ENCODE measurements around the gene HOXA3. TPM values are rescaled to one million over a fixed set of nuclear protein-coding genes. Genes with fewer than 3 reads are reported as not detected.
A peak's percentile ranks its signal among the peaks of the same experiment; 100 is the strongest.

Gene HOXA3
- total RNA-seq, 1 experiment from 2014 or later, result not detected

GRCh38 chr7:27171637-27172314 lies 19.4 kb upstream of the HOXA3 start:
- no peaks in the 10 kb centered on the region for H3K79me1 ChIP-seq (ENCODE audit: insufficient read depth, low read depth, low read length, poor library complexity, severe bottlenecking)
- no peaks in the 10 kb centered on the region for H3K9me3 ChIP-seq (ENCODE audit: control insufficient read depth, low read depth, low read length)
- no peak overlapping the region for H3K9ac ChIP-seq (ENCODE audit: extremely low read depth, insufficient read length, low read length)
- no peaks in the 10 kb centered on the region for H3K4me1 ChIP-seq (ENCODE audit: insufficient read depth, low read length)
- H3K9me3 Mint-ChIP-seq, result peaks cover 6 to 23% of the 10 kb centered on the region in 2 experiments
- peak overlapping the region in 1 of 3 experiments; percentile 68; a peak in 1 of 7 replicates for H3K27ac Mint-ChIP-seq
- no peaks in the 10 kb centered on the region for H3K79me2 ChIP-seq (ENCODE audit: insufficient read depth, low read length)
- no peak overlapping the region for H3K27ac ChIP-seq (ENCODE audit: insufficient read length, low read depth, low read length)
- H4K91ac ChIP-seq (ENCODE audit: insufficient read length, low read depth, low read length), result no peak overlapping the region
- H3K27me3 ChIP-seq (ENCODE audit: insufficient read depth, low read length), result peaks cover 97% of the 10 kb centered on the region
- H2BK5ac ChIP-seq (ENCODE audit: insufficient read length, low read length), result no peak overlapping the region
- H4K8ac ChIP-seq (replicated peaks; ENCODE audit: insufficient read length, low read depth, low read length), result no peak overlapping the region
- H4K5ac ChIP-seq (ENCODE audit: insufficient read length, low read depth, low read length), result no peak overlapping the region
- no CpG with 5 or more reads among the region's 30 CpGs for WGBS (ENCODE audit: extremely low coverage, insufficient read length, low lambda C conversion rate)
- no peaks in the 10 kb centered on the region; a peak in 1 of 7 replicates for H3K36me3 Mint-ChIP-seq (ENCODE audit: insufficient read depth in 1 of 3, low read depth in 3 of 3)
- DNase-seq, result peak; percentile 56
- H2AFZ ChIP-seq (ENCODE audit: low read length), result no peak overlapping the region
- H3K4me3 Mint-ChIP-seq, result peak overlapping the region in 1 of 2 experiments; percentile 21; a peak in 1 of 5 replicates
- H2AK5ac ChIP-seq (ENCODE audit: insufficient read length, low read length), result no peak overlapping the region
- H2BK15ac ChIP-seq (ENCODE audit: low read depth, low read length), result no peak overlapping the region
- no peak overlapping the region for H2BK20ac ChIP-seq (ENCODE audit: low read depth, low read length, poor library complexity, severe bottlenecking)
- H3K18ac ChIP-seq (ENCODE audit: insufficient read length, low read depth, low read length), result no peak overlapping the region
- no peak overlapping the region for H3K23ac ChIP-seq (ENCODE audit: insufficient read length, low read depth, low read length)
- no peak overlapping the region for H2BK120ac ChIP-seq (ENCODE audit: low read depth, low read length, poor library complexity, severe bottlenecking)
- H3K14ac ChIP-seq (ENCODE audit: insufficient read depth, low read length), result no peak overlapping the region
- H3K4me1 Mint-ChIP-seq, result peaks cover 0 to 6% of the 10 kb centered on the region in 2 experiments; a peak in 2 of 4 replicates
- no peak overlapping the region for H3K56ac ChIP-seq (ENCODE audit: insufficient read length, low read depth, low read length)
- peaks cover 98% of the 10 kb centered on the region for H3K27me3 Mint-ChIP-seq (ENCODE audit: low read depth)
- no peaks in the 10 kb centered on the region for H3K23me2 ChIP-seq (ENCODE audit: insufficient read length, low read depth, low read length, poor library complexity, severe bottlenecking)
- H3T11ph ChIP-seq (ENCODE audit: low read length), result no peak overlapping the region
- H3K4me2 ChIP-seq (ENCODE audit: insufficient read depth, insufficient read length, low read length), result no peak overlapping the region
- no peak overlapping the region for H3K4ac ChIP-seq (ENCODE audit: low read depth, low read length)
- no peak overlapping the region for H2BK12ac ChIP-seq (ENCODE audit: insufficient read length, low read depth, low read length)
- no peak for TF ChIP-seq CTCF (conservative IDR thresholded peaks at IDR 0.05)
- no peaks in the 10 kb centered on the region for H4K20me1 ChIP-seq (ENCODE audit: control insufficient read depth, insufficient read depth, insufficient read length)

Data from H9 (cell line).